OCI-LY3 (cell line): Measurements from ENCODE around the gene MIAT.

ENCODE experiments used
- H2AFZ ChIP-seq: fragments of 200-600, 300-600 bp; shearing (Covaris generic); 2 replicates; pipeline ENCODE4 v1.6.0; 2014; ENCODE audit warnings: antibody characterized with exemption, low read depth, low read length
- H3K27ac ChIP-seq: fragments of 200-600, 300-600 bp; sonication (generic); 2 replicates; pipeline ENCODE4 v1.5.1; 2014; ENCODE audit warnings: mild to moderate bottlenecking, low read length, moderate library complexity, mixed read lengths
- H3K27me3 ChIP-seq: fragments of 200-600, 300-600 bp; sonication (generic); 2 replicates; pipeline ENCODE4 v1.6.1; 2014; ENCODE audit warnings: low read depth, low read length, mixed read lengths
- H3K36me3 ChIP-seq: fragments of 200-600, 300-600 bp; sonication (generic); replicated peaks from 2 replicates; pipeline ENCODE3; 2014; ENCODE audit warnings: low read depth, low read length, mixed read lengths
- H3K4me1 ChIP-seq: fragments of 300-600, 200-600 bp; sonication (generic); 2 replicates; pipeline ENCODE4 v1.6.1; 2014; ENCODE audit warnings: low read length, mixed read lengths
- H3K4me2 ChIP-seq: fragments of 200-600, 300-600 bp; sonication (generic); 2 replicates; pipeline ENCODE4 v1.6.1; 2014; ENCODE audit warnings: low read length, mixed read lengths
- H3K4me3 ChIP-seq: fragments of 300-600, 200-600 bp; sonication (generic); 2 replicates; pipeline ENCODE4 v1.5.1; 2014; ENCODE audit warnings: antibody characterized with exemption, mild to moderate bottlenecking, low read length, moderate library complexity
- H3K79me2 ChIP-seq: fragments of 300-600, 200-600 bp; shearing (Covaris generic); 2 replicates; pipeline ENCODE4 v1.6.1; 2014; ENCODE audit warnings: mild to moderate bottlenecking, low read length, mixed read lengths
- H3K9ac ChIP-seq: fragments of 300-600, 200-600 bp; shearing (Covaris generic); 2 replicates; pipeline ENCODE4 v1.6.0; 2014; ENCODE audit warnings: mild to moderate bottlenecking, low read length, moderate library complexity
- H3K9me3 ChIP-seq: fragments of 200-600, 300-600 bp; shearing (Covaris generic); 2 replicates; pipeline ENCODE4 v1.6.1; 2014; ENCODE audit warnings: low read length, mixed read lengths; ENCODE audit not compliant: insufficient read depth
- H4K20me1 ChIP-seq: fragments of 200-600, 300-600 bp; sonication (generic); 2 replicates; pipeline ENCODE4 v1.6.1; 2016; ENCODE audit warnings: low read length, mixed read lengths; ENCODE audit not compliant: insufficient read depth
- CTCF ChIP-seq: fragments of 200-600, 300-600 bp; sonication (generic); IDR thresholded peaks from 2 replicates; pipeline ENCODE4 v1.5.1; 2014; ENCODE audit warnings: antibody characterized with exemption, low read length, low read depth
- EZH2phosphoT487 ChIP-seq: fragments of 200-600 bp; shearing (Covaris generic); IDR thresholded peaks from 2 replicates; pipeline ENCODE4 v1.6.1; 2018; ENCODE audit warnings: antibody characterized with exemption, mixed run types, low read depth

MIAT gene

GRCh38 chr22:26660356-26660755 lies 3.0 kb downstream of the MIAT start:
- Histone ChIP-seq H3K79me2 (no peaks in the 10 kb centered on the region), H3K4me1 (peaks cover 27% of the 10 kb centered on the region), H3K27me3 (peaks cover 14% of the 10 kb centered on the region), H3K4me2 (no peak overlapping the region), H4K20me1 (no peaks in the 10 kb centered on the region), H3K27ac (no peak overlapping the region), H2AFZ (no peak overlapping the region), H3K36me3 (no peaks in the 10 kb centered on the region), H3K9ac (no peak overlapping the region), H3K9me3 (no peaks in the 10 kb centered on the region), H3K4me3 (no peak overlapping the region)
- TF ChIP-seq CTCF (no peak), EZH2phosphoT487 (no peak)

GRCh38 chr22:26660961-26661578 lies 3.7 kb downstream of the MIAT start:
- no peak overlapping the region for H3K4me2 ChIP-seq
- no peaks in the 10 kb centered on the region for H3K36me3 ChIP-seq
- H3K79me2 ChIP-seq = no peaks in the 10 kb centered on the region
- H3K9me3 ChIP-seq = no peaks in the 10 kb centered on the region
- H3K27me3 ChIP-seq = peaks cover 14% of the 10 kb centered on the region
- H2AFZ ChIP-seq = no peak overlapping the region
- no peaks in the 10 kb centered on the region for H4K20me1 ChIP-seq
- no peak for TF ChIP-seq CTCF
- TF ChIP-seq EZH2phosphoT487 = no peak
- peaks cover 28% of the 10 kb centered on the region for H3K4me1 ChIP-seq
- H3K27ac ChIP-seq = no peak overlapping the region
- no peak overlapping the region for H3K9ac ChIP-seq
- H3K4me3 ChIP-seq = no peak overlapping the region

- Histone ChIP-seq H3K27ac (no peak overlapping the region), H3K79me2 (no peaks in the 10 kb centered on the region), H4K20me1 (no peaks in the 10 kb centered on the region), H3K4me1 (peaks cover 28% of the 10 kb centered on the region), H3K36me3 (no peaks in the 10 kb centered on the region), H2AFZ (no peak overlapping the region), H3K9me3 (no peaks in the 10 kb centered on the region), H3K9ac (no peak overlapping the region), H3K4me3 (no peak overlapping the region), H3K27me3 (peaks cover 11% of the 10 kb centered on the region), H3K4me2 (no peak overlapping the region)
- no peak for TF ChIP-seq EZH2phosphoT487
- TF ChIP-seq CTCF = no peak
These were observed 4.8 kb downstream of the MIAT start for GRCh38 chr22:26662160-26662559.

- no peak for TF ChIP-seq CTCF
- no peak for TF ChIP-seq EZH2phosphoT487
- Histone ChIP-seq H3K36me3 (no peaks in the 10 kb centered on the region), H2AFZ (no peak overlapping the region)
These were observed 6.1 kb downstream of the MIAT start for GRCh38 chr22:26663374-26663923.

More at GRCh38 chr22:26663374-26663923, 6.1 kb downstream of the MIAT start:
- Histone ChIP-seq H4K20me1 (no peaks in the 10 kb centered on the region), H3K27ac (no peak overlapping the region), H3K4me2 (no peak overlapping the region), H3K4me1 (peaks cover 17% of the 10 kb centered on the region), H3K79me2 (no peaks in the 10 kb centered on the region), H3K9me3 (no peaks in the 10 kb centered on the region), H3K4me3 (no peak overlapping the region), H3K9ac (no peak overlapping the region), H3K27me3 (no peaks in the 10 kb centered on the region)
